BLaER1 (cell line): ENCODE measurements around the gene GRIK1.

Experiments used
- H3K27ac ChIP-seq: shearing (Covaris generic); formaldehyde crosslinking; 2 replicates; pipeline ENCODE4 v1.8.1; 2022
- H3K27me3 ChIP-seq: shearing (Covaris generic); formaldehyde crosslinking; 2 replicates; pipeline ENCODE4 v1.8.1; 2022
- H3K36me3 ChIP-seq: shearing (Covaris generic); formaldehyde crosslinking; 2 replicates; pipeline ENCODE4 v1.8.1; 2022
- H3K4me1 ChIP-seq: shearing (Covaris generic); formaldehyde crosslinking; 2 replicates; pipeline ENCODE4 v1.8.1; 2022
- H3K4me2 ChIP-seq: shearing (Covaris generic); formaldehyde crosslinking; 2 replicates; pipeline ENCODE4 v1.8.1; 2022
- H3K4me3 ChIP-seq: shearing (Covaris generic); formaldehyde crosslinking; 2 replicates; pipeline ENCODE4 v1.8.1; 2022
- H3K9ac ChIP-seq: shearing (Covaris generic); formaldehyde crosslinking; 2 replicates; pipeline ENCODE4 v1.8.1; 2022
- H3K9me3 ChIP-seq: shearing (Covaris generic); formaldehyde crosslinking; 2 replicates; pipeline ENCODE4 v1.8.1; 2022
- H4K20me1 ChIP-seq: shearing (Covaris generic); formaldehyde crosslinking; 2 replicates; pipeline ENCODE4 v1.8.1; 2022
- Cebpa-rat ChIP-seq: shearing (Covaris generic); IDR thresholded peaks from 2 replicates; pipeline ENCODE4 v1.8.1; 2022

GRIK1 gene

DNA sequence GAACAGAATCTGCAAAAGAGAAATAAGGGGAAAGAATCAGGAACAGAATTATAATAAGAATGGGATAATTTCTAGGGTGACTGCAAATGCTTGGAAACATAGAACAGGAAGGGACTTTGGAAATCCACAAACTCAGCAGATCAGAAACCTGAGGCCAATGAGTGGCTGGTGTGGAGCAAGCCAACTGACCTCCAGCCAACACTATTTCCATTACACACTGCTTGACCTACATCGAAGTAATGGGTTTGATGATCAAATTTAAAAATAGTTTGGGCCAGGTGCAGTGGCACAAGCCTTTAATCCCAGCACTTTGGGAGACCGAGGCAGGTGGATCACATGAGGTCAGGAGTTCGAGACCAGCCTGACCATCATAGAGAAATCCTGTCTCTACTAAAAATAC, 284.9 kb downstream of the GRIK1 start:
- Histone ChIP-seq H3K4me2 (no peak overlapping the region), H3K9me3 (no peaks in the 10 kb centered on the region), H3K27me3 (no peaks in the 10 kb centered on the region), H3K9ac (no peak overlapping the region), H3K27ac (no peak overlapping the region), H4K20me1 (no peaks in the 10 kb centered on the region), H3K36me3 (no peaks in the 10 kb centered on the region), H3K4me3 (no peak overlapping the region), H3K4me1 (no peaks in the 10 kb centered on the region)
- TF ChIP-seq Cebpa-rat, result no peak

DNA sequence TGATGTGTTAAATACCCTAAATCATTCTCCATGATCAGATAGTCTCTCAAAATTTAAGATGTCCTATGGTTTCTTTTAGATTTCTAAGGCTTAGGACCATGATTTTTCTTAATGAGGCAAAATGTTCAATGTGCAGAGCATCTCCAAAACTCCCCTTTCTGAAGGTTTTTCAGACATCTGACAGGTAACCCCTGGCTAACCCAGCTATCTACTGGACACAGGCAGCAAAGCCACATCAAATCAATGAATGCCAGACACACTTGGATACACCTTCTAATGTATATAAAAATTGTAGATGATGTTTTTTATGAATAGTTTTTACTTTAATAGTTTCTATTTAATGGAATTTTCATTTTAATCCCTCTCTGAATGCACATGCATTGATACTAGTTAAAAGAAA, 285.6 kb downstream of the GRIK1 start:
- no peak overlapping the region for H3K27ac ChIP-seq
- H3K9ac ChIP-seq, result no peak overlapping the region
- H3K27me3 ChIP-seq, result no peaks in the 10 kb centered on the region
- TF ChIP-seq Cebpa-rat, result no peak
- no peak overlapping the region for H3K4me2 ChIP-seq
- no peaks in the 10 kb centered on the region for H3K4me1 ChIP-seq
- no peaks in the 10 kb centered on the region for H3K36me3 ChIP-seq
- no peaks in the 10 kb centered on the region for H3K9me3 ChIP-seq
- H4K20me1 ChIP-seq, result no peaks in the 10 kb centered on the region
- H3K4me3 ChIP-seq, result no peak overlapping the region

DNA sequence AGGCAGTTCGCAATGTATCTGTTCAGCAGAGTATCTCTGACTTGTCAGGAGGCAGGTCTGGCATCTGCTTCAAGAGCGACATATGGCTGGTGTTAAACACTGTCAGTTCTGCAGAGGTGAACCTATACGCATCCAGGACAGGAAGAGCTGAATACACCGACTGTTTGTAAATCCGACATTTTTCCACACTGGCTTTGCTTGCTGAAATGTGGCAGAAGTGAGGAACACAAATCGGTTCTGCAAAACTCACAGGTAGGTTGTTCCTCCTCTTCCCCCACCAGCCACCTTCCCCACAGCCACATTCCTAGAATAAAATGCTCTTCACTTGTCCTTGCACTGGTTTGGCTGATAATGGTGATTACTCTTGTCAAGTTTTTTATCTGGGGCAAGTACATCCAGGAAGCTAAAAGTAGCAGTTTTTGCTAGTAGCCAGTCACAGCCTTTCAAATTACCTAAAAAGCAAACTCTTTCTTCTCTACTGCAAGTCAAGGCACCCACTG, 289.2 kb downstream of the GRIK1 start:
- Histone ChIP-seq H3K4me1 (no peaks in the 10 kb centered on the region), H3K27me3 (no peaks in the 10 kb centered on the region), H3K9me3 (no peaks in the 10 kb centered on the region), H3K36me3 (no peaks in the 10 kb centered on the region), H3K27ac (no peak overlapping the region), H3K4me2 (no peak overlapping the region), H3K4me3 (no peak overlapping the region), H4K20me1 (no peaks in the 10 kb centered on the region), H3K9ac (no peak overlapping the region)
- TF ChIP-seq Cebpa-rat, result no peak

DNA sequence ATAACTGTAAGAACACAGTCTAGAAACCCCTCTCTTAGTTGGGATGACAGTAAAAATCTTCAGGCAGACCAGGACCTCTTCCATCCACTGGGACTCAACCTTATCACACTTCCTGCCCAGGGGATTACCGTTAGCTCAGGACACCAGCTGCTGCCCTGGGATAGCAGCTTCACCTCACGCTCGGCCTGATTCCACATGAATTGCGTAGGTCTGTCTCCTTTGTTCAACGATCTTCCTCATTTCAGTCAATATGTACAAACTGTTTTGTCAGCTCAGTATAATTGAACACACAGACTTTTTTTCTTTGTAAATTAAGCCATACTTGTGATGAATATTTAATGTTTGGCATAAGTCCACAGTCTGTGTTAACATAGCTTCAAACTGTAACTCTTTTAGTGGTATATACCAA, 290.4 kb downstream of the GRIK1 start:
- no peaks in the 10 kb centered on the region for H4K20me1 ChIP-seq
- no peaks in the 10 kb centered on the region for H3K9me3 ChIP-seq
- no peak overlapping the region for H3K4me2 ChIP-seq
- no peaks in the 10 kb centered on the region for H3K27me3 ChIP-seq
- no peaks in the 10 kb centered on the region for H3K4me1 ChIP-seq
- no peak for TF ChIP-seq Cebpa-rat
- H3K4me3 ChIP-seq, result no peak overlapping the region
- no peak overlapping the region for H3K9ac ChIP-seq
- no peak overlapping the region for H3K27ac ChIP-seq
- H3K36me3 ChIP-seq, result no peaks in the 10 kb centered on the region

DNA sequence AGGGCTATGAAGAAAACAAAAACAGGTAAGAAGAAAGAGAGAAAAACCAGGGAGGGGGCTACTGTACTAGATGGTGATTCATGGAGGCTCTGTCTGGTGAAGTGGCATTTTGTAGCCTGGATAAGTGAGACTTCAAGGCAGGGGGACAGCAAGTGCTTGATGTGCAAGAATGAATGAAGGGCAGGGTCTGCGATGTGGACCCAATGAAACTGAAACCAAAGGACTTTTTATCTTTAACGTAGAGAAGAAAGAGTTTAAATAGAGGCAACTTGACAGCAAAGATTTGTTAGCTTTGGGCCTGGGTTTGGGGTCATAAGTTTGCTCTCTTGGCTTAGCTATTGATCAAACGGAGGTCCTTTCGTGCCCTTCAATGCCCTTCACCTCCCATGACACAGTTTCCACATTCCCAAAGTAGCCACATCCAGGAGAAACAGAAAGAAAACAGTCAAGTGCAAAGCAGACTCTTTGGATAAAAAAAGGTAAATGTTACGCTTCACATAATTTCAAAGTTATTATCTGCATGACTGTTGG, 291.0 kb downstream of the GRIK1 start:
- H3K4me2 ChIP-seq, result no peak overlapping the region
- no peaks in the 10 kb centered on the region for H3K36me3 ChIP-seq
- no peaks in the 10 kb centered on the region for H4K20me1 ChIP-seq
- H3K4me1 ChIP-seq, result no peaks in the 10 kb centered on the region
- no peak overlapping the region for H3K9ac ChIP-seq
- TF ChIP-seq Cebpa-rat, result no peak
- no peaks in the 10 kb centered on the region for H3K9me3 ChIP-seq
- H3K4me3 ChIP-seq, result no peak overlapping the region
- no peaks in the 10 kb centered on the region for H3K27me3 ChIP-seq
- H3K27ac ChIP-seq, result no peak overlapping the region

DNA sequence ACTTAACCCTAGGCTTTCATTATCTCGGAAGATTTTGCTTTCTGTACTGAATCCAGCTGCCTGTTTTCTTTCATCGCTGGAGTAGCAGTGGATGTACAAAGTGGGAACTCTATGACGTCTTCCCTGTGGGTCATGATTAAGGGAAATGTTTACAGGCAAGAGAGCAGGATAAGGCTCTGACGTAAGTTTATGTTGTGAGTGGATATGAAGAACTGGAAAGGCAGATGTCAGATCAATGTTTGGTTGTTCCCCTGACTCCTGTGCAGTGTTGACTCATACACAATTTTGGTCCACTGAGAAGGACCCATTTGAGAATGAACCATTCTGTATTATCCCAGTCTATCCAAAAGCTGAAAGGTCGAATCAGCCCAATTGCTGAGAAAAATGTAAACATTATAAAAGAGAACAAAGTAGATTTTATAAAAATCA, 292.4 kb downstream of the GRIK1 start:
- TF ChIP-seq Cebpa-rat, result no peak
- Histone ChIP-seq H3K4me3 (no peak overlapping the region), H3K4me1 (no peaks in the 10 kb centered on the region), H3K27me3 (no peaks in the 10 kb centered on the region), H3K27ac (no peak overlapping the region), H3K9ac (no peak overlapping the region), H3K36me3 (no peaks in the 10 kb centered on the region), H4K20me1 (no peaks in the 10 kb centered on the region), H3K9me3 (no peaks in the 10 kb centered on the region), H3K4me2 (no peak overlapping the region)

DNA sequence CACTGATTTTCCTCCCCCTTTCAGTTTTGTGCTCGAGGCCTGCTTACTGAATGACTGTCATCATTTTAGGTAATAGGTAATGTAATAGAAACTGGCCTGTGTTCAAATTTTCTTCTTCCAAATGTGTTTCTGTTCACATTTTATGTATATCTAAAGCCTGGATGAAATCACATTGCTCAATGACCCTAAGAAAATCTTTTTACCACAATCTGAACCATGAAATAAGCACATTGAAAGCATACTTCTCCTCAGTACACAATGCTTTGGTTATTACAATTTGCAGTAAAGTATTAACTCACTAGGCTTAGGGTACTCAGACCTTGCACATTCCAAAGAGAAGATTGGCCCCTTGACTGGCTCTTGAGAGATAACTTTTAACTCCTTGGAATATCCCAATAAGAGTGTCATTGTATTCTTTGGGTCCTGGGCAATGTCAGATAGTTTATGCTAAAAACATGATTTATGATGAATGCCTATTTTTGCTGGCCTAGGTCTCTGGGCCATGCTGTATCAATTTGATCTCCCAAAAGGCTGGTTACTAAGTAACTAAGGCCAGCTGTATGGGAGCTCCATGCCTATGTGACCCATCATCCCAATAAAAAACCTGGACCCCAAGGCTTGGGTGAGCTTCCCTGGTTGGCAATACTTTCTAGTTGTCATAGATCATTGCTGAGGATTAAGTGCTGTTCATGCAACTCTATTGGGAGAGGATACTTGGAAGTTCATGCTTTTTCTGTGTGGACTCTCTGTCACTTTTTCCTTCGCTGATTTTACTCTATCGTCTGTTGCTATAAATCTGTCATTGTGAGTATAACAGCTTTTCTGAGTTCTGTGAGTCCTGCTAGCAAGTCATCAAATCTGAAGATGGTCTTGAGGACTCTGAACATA, 293.9 kb downstream of the GRIK1 start:
- no peak overlapping the region for H3K27ac ChIP-seq
- TF ChIP-seq Cebpa-rat, result no peak
- H3K9ac ChIP-seq, result no peak overlapping the region
- no peak overlapping the region for H3K4me2 ChIP-seq
- no peaks in the 10 kb centered on the region for H3K27me3 ChIP-seq
- H4K20me1 ChIP-seq, result no peaks in the 10 kb centered on the region
- no peak overlapping the region for H3K4me3 ChIP-seq
- H3K9me3 ChIP-seq, result no peaks in the 10 kb centered on the region
- H3K4me1 ChIP-seq, result no peaks in the 10 kb centered on the region
- no peaks in the 10 kb centered on the region for H3K36me3 ChIP-seq

DNA sequence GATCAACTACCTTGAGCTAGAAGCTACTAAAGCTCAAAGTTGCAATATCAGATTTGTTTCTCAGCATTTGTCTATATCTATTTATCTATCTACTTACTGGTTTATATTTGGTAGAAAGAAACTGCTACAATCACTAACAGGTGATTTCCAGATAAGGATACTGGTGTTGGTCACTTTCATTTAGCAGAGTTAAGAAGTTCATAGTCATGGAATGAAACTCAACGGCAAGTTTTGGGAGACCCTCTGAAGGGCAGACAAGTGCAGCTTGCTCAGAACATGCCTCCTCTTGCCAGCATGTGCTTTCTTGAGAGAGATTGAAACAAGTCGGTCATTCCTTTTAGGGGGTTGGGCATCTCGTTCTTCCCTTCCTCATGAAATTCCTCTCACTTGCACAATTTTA, 296.5 kb downstream of the GRIK1 start:
- Histone ChIP-seq H3K9ac (no peak overlapping the region), H3K9me3 (no peaks in the 10 kb centered on the region), H3K4me1 (peaks cover 8% of the 10 kb centered on the region; the same call in 1 of the 2 replicates), H4K20me1 (no peaks in the 10 kb centered on the region), H3K27ac (no peak overlapping the region), H3K36me3 (no peaks in the 10 kb centered on the region), H3K27me3 (no peaks in the 10 kb centered on the region), H3K4me2 (no peak overlapping the region), H3K4me3 (no peak overlapping the region)
- TF ChIP-seq Cebpa-rat, result no peak

DNA sequence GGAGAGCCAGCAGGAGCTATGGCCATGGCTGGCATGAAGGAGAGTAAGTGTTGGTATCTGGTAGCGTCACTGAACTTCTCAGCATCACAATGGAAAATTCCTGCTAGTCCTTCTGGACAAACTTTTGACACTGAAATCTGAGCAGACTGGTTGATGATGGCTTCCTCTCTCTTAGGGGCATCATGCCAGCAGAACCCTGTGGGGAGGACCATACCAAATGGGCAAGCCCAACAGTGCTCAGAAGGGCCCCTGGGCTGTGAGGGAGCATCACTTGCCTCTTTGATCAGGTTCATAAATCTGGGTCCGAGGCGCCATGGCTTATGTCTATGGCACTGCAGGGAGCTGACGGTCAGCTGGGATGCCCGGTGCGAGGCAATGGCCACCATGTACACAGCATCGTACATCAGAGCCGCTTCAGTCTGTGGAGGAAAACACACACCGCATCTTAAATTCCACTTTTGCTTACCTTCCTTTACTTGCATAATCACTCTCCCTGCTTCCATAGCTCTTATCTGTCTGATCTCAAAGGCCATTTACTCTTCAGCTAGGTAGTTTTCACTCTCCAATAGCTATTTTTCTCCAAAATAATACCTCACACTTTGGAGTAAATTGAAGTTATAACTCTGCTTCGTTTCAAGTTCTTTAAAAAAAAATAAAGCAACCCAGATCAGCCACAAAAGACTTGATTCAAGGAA, 297.1 kb downstream of the GRIK1 start:
- Histone ChIP-seq H3K4me3 (no peak overlapping the region), H3K4me2 (no peak overlapping the region), H3K36me3 (no peaks in the 10 kb centered on the region), H3K27me3 (no peaks in the 10 kb centered on the region), H3K9me3 (no peaks in the 10 kb centered on the region), H3K27ac (no peak overlapping the region), H3K9ac (no peak overlapping the region), H3K4me1 (peaks cover 8% of the 10 kb centered on the region; the same call in 1 of the 2 replicates), H4K20me1 (no peaks in the 10 kb centered on the region)
- no peak for TF ChIP-seq Cebpa-rat
